DMS79 treated with DMSO at 0.1 percent for 48 hours (cell line): ENCODE data around the gene ADAMTS4.
"Not testable (repeated sequence)": the region's sequence is repeated elsewhere in the genome, so short reads cannot be mapped to it uniquely, and the experiment has no call there.

Experiments used
- DNase-seq: peaks from one replicate; lab custom pipeline; 2025; lab: John Stamatoyannopoulos, UW

ADAMTS4 gene

DNA sequence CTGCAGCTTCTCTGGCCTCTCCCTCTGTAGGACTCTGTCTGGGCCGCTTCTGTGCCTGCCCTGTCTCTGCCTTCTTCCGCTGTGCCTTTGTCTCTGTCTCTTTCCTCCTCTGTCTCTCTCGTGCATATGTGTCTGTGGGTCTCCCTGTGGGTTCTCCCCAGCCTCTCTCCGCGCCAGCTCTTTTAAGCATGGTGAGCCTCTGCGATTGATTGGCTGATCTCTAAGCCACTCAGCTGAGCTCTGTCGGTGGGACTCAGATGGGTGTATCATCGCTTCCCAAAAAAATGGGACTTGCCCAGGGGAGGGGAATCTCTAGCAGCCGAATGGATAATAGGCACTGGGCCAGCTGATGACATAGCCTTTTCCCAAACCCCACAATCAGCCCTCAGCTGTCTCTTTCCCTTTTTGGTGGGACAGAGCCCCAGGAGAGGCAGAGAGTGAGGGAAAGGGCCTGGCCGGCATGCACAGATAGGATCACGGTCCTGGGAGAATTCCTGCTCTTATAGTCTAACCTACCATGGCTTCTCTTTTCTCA lies at the start of gene ADAMTS4:
TSS of gene ADAMTS4 (minus strand) at position 158 of the 535 bp plus-strand sequence. CDS start 427 bp downstream, outside the sequence.
- no peak for DNase-seq

GRCh38 chr1:161244888-161245287 lies 46.0 kb upstream of the ADAMTS4 start:
- no peak for DNase-seq

GRCh38 chr1:161242313-161242712 lies 43.5 kb upstream of the ADAMTS4 start:
- no peak for DNase-seq

- no peak for DNase-seq
These were observed 42.8 kb upstream of the ADAMTS4 start for GRCh38 chr1:161241682-161242081.

DNA sequence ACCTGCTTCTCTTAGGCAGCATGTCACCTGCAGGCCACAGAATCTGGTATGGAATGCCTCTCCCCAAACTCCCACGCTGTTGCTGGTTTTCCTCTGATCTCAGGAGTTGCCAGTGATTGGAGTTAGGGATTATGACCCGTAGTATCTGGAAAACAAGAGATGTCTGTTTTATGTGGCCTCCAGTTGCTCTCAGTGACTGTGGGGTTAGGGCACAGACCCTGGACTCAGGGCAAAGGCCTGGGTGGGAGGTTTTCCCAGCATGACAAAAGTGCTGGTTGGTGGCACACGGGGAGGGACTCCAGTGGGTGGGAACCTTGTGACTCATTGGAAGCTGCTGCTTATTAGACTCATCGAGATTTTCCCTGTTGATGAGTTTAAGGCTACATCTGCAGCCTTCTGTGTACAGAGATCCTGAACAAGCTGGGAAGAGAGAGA lies 39.2 kb upstream of the ADAMTS4 start, which contains the start of gene NR1I3:
TSS of gene NR1I3 (minus strand) at position 165 of the 435 bp plus-strand sequence. CDS start 1,638 bp downstream, outside the sequence.
- no peak for DNase-seq

- DNase-seq = peak; percentile 15
These were observed 37.3 kb upstream of the ADAMTS4 start for GRCh38 chr1:161235957-161236775.

DNA sequence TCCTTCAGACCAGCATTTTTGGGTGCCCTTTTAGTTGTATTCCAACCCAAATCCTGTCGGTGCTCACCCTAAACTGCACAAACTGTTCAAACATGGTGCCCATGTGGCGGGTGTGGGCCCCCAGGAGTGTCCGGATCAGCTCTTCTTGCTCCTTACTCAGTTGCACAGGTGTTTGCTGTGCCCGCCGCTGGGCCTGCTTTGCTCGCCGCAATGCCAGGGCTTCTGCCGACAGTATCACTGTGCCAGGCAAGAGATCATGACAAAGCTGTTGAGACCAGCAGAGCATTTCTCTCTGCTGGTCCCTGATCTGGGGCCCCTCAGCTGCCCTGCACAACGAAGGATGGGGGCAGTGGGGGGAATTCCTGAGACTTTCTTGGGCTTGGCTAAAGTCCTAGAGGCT lies 34.2 kb upstream of the ADAMTS4 start:
- no peak for DNase-seq

GRCh38 chr1:161230762-161231161 lies 31.9 kb upstream of the ADAMTS4 start:
- DNase-seq = no peak

GRCh38 chr1:161229896-161230295 lies 31.0 kb upstream of the ADAMTS4 start:
- DNase-seq = no peak

GRCh38 chr1:161228032-161228431 lies 29.2 kb upstream of the ADAMTS4 start:
- DNase-seq = no peak

GRCh38 chr1:161227196-161227871 lies 28.5 kb upstream of the ADAMTS4 start:
- peak; percentile 72 for DNase-seq

- no peak for DNase-seq
These were observed 27.9 kb upstream of the ADAMTS4 start for GRCh38 chr1:161226759-161227158.

DNA sequence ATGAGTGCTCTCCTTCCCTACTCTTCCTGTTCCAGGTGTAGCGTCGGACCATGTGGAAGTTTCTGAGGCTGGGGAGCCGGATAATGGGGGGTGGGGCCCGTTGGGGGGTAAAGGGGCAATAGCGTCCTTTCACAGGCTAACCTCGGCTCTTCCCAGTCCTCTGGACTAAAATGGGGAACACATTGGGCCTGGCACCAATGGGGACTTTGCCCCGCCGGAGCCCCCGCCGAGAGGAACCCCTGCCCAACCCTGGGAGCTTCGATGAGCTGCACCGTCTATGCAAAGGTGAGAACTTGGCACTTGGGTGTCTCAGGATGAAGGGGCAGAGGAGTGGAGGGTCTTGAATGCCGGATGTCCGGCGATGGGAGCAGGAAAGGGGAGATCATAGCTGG lies 27.5 kb upstream of the ADAMTS4 start:
- no peak for DNase-seq

GRCh38 chr1:161225534-161226319 lies 26.9 kb upstream of the ADAMTS4 start, which contains the start of gene TOMM40L:
Gene TOMM40L (plus strand): TSS chr1:161226060. CDS start chr1:161226490, 430 bp downstream.
- peak; percentile 92 for DNase-seq

DNA sequence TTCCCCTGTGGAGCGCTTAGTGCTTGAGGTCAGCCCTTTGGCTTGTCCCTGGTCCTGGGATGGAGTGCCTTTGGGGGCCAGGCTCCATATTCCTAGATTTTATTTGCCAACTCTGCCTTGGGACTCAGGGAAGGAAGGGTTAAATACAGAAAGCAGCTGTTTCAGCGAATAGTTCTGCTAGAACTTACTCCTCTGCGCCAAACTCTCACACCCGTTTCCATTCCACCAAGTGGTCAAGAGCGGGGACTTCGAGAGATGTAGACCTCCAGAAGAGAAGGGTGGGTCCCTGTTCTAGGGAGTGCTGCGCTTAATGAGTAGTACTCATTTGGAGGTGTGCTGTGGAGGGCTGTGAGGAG lies 26.3 kb upstream of the ADAMTS4 start:
- no peak for DNase-seq

- not testable (repeated sequence) for DNase-seq
These were observed 25.8 kb upstream of the ADAMTS4 start for GRCh38 chr1:161224695-161225087.

- no peak for DNase-seq
These were observed 25.2 kb upstream of the ADAMTS4 start for GRCh38 chr1:161223805-161224694.

- no peak for DNase-seq
These were observed 23.5 kb upstream of the ADAMTS4 start for GRCh38 chr1:161222175-161223019.

- DNase-seq = no peak
These were observed 21.1 kb upstream of the ADAMTS4 start for GRCh38 chr1:161220002-161220401.
